Left lung (tissue), 10 donors: Measurements from ENCODE around the gene ADGRL3. TPM values are rescaled to one million over a fixed set of nuclear protein-coding genes. Genes with fewer than 3 reads are reported as not detected.

ENCODE experiments used
- ATAC-seq: fragments of 200-7000 bp; cut with Tn5 transposase; one replicate; pipeline ENCODE4 v1.9.1; 2020; ENCODE audit warnings: moderate library complexity
- DNase-seq, 4 donors: peaks; one replicate each; pipeline ENCODE4 v3.0.0-alpha.2; 2013 to 2020
- H3K27ac ChIP-seq, 2 donors: fragments of 200-600 bp; sonication (generic) in 1 of 2; one replicate each; pipeline versions ENCODE4 v1.5.0 to v1.8.0; 2020 to 2021
- H3K27me3 ChIP-seq, 2 donors: fragments of 200-600 bp; sonication (generic) in 1 of 2; one replicate each; pipeline versions ENCODE4 v1.5.0 to v1.8.0; 2020 to 2021
- H3K36me3 ChIP-seq, 2 donors: fragments of 200-600 bp; sonication (generic) in 1 of 2; one replicate each; pipeline versions ENCODE4 v1.5.0 to v1.8.0; 2020 to 2021
- H3K4me1 ChIP-seq, 2 donors: fragments of 200-600 bp; one replicate each; pipeline ENCODE4 v1.8.0; 2021
- H3K4me3 ChIP-seq, 2 donors: fragments of 200-600 bp; sonication (generic) in 1 of 2; one replicate each; pipeline versions ENCODE4 v1.5.0 to v1.8.0; 2020 to 2021; ENCODE audit warnings: mild to moderate bottlenecking in 1 of 2
- H3K9me3 ChIP-seq, 2 donors: fragments of 200-600 bp; sonication (generic) in 1 of 2; one replicate each; pipeline versions ENCODE4 v1.5.0 to v1.8.0; 2020 to 2021
- intact Hi-C, 2 donors: fragments of 100-400 bp; cut with DNase I; formaldehyde crosslinking; loops; one replicate each; pipeline versions ENCODE4 v1.11.2 to v1.14.2; 2022
- polyA plus RNA-seq, 6 donors: library from polyadenylated mRNA; unstranded; fragments of 120-200 nt; gene quantifications; one replicate each; pipeline ENCODE4 v1.2.1, GENCODE V29; 2013; ENCODE audit not compliant: insufficient read length in 6 of 6
- total RNA-seq, 2 donors: library from RNA; stranded (reverse); fragmentation: NEBNext Ultra II Directional; extraction: Animal tissue kit (Norgen Biotek cat#: 25700); gene quantifications; one replicate each; pipeline ENCODE4 v1.2.1, GENCODE V29; 2021
- TF ChIP-seq, protein P1 (sequence below), 2 donors: fragments of 200-600 bp; sonication (generic) in 1 of 2; IDR thresholded peaks; one replicate each; pipeline versions ENCODE4 v1.5.0 to v1.8.0; 2021; ENCODE audit warnings: antibody characterized with exemption in 2 of 2
- donor health status: DM: no; HTN: yes; CAD: no.
- donor health status: DM: no; HTN: no; CAD: no.

The ADGRL3 gene
- total and polyA plus RNA-seq, 8 donors: 2.7 to 23.4 (median 19.6) TPM

DNA sequence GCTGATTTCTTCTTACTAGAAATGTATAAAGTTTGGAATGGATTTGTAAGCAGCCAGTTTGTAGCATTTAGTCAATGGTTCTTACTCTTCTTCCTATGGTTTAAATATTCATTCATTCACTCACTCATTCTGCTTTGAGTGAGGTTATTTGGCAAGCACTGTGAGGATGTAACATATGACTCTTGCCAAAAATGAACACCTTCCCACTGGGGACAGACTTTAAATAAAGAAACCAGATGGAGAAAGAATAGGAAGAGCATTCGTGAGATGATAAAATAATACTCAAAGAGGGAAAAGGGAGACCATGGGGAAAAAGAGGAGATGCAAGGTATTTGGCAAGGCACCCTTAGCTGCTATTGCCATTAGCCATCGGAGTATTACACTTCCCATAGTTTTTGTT, 586.1 kb downstream of the ADGRL3 start:
- no peak overlapping the region for H3K27ac ChIP-seq
- TF ChIP-seq, protein P1, sequence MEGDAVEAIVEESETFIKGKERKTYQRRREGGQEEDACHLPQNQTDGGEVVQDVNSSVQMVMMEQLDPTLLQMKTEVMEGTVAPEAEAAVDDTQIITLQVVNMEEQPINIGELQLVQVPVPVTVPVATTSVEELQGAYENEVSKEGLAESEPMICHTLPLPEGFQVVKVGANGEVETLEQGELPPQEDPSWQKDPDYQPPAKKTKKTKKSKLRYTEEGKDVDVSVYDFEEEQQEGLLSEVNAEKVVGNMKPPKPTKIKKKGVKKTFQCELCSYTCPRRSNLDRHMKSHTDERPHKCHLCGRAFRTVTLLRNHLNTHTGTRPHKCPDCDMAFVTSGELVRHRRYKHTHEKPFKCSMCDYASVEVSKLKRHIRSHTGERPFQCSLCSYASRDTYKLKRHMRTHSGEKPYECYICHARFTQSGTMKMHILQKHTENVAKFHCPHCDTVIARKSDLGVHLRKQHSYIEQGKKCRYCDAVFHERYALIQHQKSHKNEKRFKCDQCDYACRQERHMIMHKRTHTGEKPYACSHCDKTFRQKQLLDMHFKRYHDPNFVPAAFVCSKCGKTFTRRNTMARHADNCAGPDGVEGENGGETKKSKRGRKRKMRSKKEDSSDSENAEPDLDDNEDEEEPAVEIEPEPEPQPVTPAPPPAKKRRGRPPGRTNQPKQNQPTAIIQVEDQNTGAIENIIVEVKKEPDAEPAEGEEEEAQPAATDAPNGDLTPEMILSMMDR (IDR thresholded peaks at IDR 0.05): no peak
- no peaks in the 10 kb centered on the region for H3K36me3 ChIP-seq
- H3K9me3 ChIP-seq: peaks cover 0 to 4% of the 10 kb centered on the region in 2 donors
- no peaks in the 10 kb centered on the region for H3K27me3 ChIP-seq
- no peak overlapping the region for H3K4me3 ChIP-seq
- intact Hi-C loops: no loop called here
- no peaks in the 10 kb centered on the region for H3K4me1 ChIP-seq
- ATAC-seq (no peak), DNase-seq (no peak)

DNA sequence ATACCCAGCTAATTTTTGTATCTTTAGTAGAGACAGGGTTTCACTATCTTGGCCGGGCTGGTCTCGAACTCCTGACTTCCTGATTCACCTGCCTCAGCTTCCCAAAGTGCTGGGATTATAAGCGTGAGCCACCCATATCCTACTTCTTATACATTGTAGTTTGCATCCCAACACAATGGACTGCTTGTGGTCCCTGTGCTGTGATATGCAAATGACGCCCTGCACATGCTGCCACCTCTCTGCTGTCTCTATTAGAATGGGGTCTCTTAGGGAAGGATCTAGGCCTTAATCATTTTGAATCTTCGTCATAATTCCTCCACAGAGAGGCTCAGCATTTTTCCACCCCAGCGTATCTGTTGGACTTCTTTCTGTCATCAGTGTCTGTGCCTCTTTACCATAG, 595.9 kb downstream of the ADGRL3 start:
- Histone ChIP-seq H3K4me1 (no peaks in the 10 kb centered on the region), H3K4me3 (no peak overlapping the region), H3K9me3 (peaks cover 0 to 17% of the 10 kb centered on the region in 2 donors), H3K27ac (no peak overlapping the region), H3K27me3 (no peaks in the 10 kb centered on the region), H3K36me3 (no peaks in the 10 kb centered on the region)
- no peak for DNase-seq
- TF ChIP-seq, protein P1 (IDR thresholded peaks at IDR 0.05): no peak
- no peak for ATAC-seq
- intact Hi-C loops: no loop called here

DNA sequence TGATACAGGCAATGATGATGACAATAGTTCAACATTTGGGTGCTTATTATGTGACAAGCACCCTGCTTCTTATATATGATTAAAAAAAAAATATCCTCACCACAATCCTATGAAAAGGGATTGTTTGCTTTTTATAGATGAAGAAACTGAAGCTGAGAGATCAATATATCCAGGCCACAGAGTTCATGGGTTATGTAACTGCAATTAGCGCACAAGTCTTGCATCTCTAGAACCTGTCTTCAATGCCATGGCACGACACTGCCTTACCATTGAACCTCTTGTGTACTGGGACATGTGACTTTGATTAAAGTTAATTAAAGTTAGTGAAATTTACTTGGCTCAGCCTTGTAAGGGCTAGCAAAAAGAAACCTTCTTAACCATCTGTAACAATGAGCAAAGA, 599.7 kb downstream of the ADGRL3 start:
- Histone ChIP-seq H3K9me3 (no peaks in the 10 kb centered on the region), H3K36me3 (no peaks in the 10 kb centered on the region), H3K27ac (no peak overlapping the region), H3K4me1 (no peaks in the 10 kb centered on the region), H3K27me3 (no peaks in the 10 kb centered on the region), H3K4me3 (no peak overlapping the region)
- ATAC-seq (no peak), DNase-seq (no peak)
- TF ChIP-seq, protein P1 (IDR thresholded peaks at IDR 0.05): no peak
- intact Hi-C loops: no loop called here

DNA sequence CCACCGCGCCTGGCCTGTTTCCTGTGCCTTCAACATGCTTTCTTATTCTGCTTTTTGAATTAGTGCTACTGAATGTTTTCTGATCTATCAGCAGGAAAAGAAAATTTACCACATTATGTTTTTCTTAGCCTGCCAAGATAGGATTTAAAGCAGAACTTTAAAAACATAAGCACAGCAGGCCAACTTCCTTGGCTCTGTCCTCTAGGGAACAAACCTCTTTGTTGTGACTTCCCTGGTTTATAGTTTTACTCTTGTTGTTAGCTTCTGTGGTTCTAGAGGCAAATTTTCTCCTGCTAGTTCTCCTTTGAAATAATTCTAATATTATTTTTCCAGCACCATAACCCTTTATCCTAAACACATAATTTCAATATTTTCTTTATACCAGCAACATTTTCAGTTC, 605.1 kb downstream of the ADGRL3 start:
- H3K4me1 ChIP-seq: no peaks in the 10 kb centered on the region
- no peaks in the 10 kb centered on the region for H3K27me3 ChIP-seq
- intact Hi-C loops: no loop called here
- TF ChIP-seq, protein P1 (IDR thresholded peaks at IDR 0.05): no peak
- H3K27ac ChIP-seq: no peak overlapping the region
- no peaks in the 10 kb centered on the region for H3K9me3 ChIP-seq
- no peak for DNase-seq
- no peaks in the 10 kb centered on the region for H3K36me3 ChIP-seq
- H3K4me3 ChIP-seq: no peak overlapping the region
- no peak for ATAC-seq

DNA sequence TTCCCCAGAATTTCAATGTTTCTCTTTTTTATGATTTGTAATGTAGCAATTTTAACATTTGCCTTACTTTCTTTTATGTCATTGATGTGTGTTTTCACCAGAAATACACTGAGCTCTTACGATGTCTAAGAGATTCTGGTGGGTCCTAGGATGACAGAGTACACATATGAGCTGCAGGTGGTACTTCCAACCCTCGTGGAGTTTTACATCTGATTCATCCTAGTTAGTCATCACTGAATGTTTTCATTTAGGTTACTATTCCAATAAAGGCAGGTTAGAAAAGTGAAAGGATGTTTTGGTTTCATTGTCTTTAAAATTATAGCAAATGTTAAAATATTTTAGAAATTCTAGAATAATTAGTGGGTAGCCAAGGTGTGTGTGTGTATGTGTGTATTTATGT, 605.9 kb downstream of the ADGRL3 start:
- DNase-seq (no peak), ATAC-seq (no peak)
- Histone ChIP-seq H3K4me3 (no peak overlapping the region), H3K9me3 (no peaks in the 10 kb centered on the region), H3K36me3 (no peaks in the 10 kb centered on the region), H3K27ac (no peak overlapping the region), H3K27me3 (no peaks in the 10 kb centered on the region), H3K4me1 (no peaks in the 10 kb centered on the region)
- intact Hi-C loops: no loop called here
- TF ChIP-seq, protein P1 (IDR thresholded peaks at IDR 0.05): no peak
